Measurements from ENCODE around the gene GCNT4.

DNA sequence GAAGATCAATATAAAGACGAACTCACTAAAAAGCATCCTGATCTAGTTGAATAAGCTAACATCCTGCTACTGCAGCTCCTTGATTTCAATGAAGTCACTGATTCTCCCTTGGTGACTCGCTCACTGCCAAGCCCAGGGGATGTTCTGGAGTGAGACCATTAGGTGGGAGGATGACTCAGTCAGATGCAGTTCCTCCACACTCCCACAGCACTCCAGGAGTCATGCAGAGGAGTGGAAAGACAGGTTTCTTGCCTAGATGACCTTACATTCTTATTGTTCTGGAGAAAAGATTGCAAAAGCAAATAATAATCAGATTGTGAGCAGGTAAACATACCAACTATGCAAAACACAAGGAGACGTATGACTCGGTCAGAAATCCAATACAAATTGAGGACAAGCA is 15.3 kb downstream of the GCNT4 start:
- TF ChIP-seq, protein P1, sequence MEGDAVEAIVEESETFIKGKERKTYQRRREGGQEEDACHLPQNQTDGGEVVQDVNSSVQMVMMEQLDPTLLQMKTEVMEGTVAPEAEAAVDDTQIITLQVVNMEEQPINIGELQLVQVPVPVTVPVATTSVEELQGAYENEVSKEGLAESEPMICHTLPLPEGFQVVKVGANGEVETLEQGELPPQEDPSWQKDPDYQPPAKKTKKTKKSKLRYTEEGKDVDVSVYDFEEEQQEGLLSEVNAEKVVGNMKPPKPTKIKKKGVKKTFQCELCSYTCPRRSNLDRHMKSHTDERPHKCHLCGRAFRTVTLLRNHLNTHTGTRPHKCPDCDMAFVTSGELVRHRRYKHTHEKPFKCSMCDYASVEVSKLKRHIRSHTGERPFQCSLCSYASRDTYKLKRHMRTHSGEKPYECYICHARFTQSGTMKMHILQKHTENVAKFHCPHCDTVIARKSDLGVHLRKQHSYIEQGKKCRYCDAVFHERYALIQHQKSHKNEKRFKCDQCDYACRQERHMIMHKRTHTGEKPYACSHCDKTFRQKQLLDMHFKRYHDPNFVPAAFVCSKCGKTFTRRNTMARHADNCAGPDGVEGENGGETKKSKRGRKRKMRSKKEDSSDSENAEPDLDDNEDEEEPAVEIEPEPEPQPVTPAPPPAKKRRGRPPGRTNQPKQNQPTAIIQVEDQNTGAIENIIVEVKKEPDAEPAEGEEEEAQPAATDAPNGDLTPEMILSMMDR (IDR thresholded peaks at IDR 0.05), result no peak
- no peak for TF ChIP-seq EP300 (IDR thresholded peaks at IDR 0.05; ENCODE audit: low read depth)
- no peak for TF ChIP-seq POLR2A (IDR thresholded peaks at IDR 0.05)
- TF ChIP-seq POLR2AphosphoS5 (IDR thresholded peaks at IDR 0.05), result no peak

Measured in transverse colon (tissue), 4 donors.